Heart right ventricle (tissue), 16 donors: ENCODE results near the gene HPD. TPM values are rescaled to one million over a fixed set of nuclear protein-coding genes. Genes with fewer than 3 reads are reported as not detected.
A peak's percentile ranks its signal among the peaks of the same experiment; 100 is the strongest.
"Not testable (repeated sequence)": the region's sequence is repeated elsewhere in the genome, so short reads cannot be mapped to it uniquely, and the experiment has no call there.

Experiments
- ATAC-seq, 8 donors: fragments of 200-7000 bp; cut with Tn5 transposase; one replicate each; pipeline ENCODE4 v1.9.1; 2020; ENCODE audit warnings: mild to moderate bottlenecking in 8 of 8, moderate library complexity in 8 of 8, moderate number of reproducible peaks in 1 of 8
- DNase-seq, 2 donors: peaks; one replicate each; pipeline ENCODE4 v3.0.0-alpha.2; 2020
- H3K27ac ChIP-seq, 10 donors: fragments of 200-600 bp; sonication (generic) in 2 of 10; one replicate each; pipeline versions ENCODE4 v1.5.0 to v1.8.0; 2020 to 2022; ENCODE audit warnings: mild to moderate bottlenecking in 3 of 10
- H3K27me3 ChIP-seq, 7 donors: fragments of 200-600 bp; one replicate each; pipeline ENCODE4 v1.8.0; 2021 to 2022; ENCODE audit warnings: mild to moderate bottlenecking in 2 of 7
- H3K36me3 ChIP-seq, 9 donors: fragments of 200-600 bp; sonication (generic) in 1 of 9; one replicate each; pipeline versions ENCODE4 v1.5.0 to v1.8.0; 2020 to 2022; ENCODE audit warnings: mild to moderate bottlenecking in 2 of 9
- H3K4me1 ChIP-seq, 9 donors: fragments of 200-600 bp; sonication (generic) in 1 of 9; one replicate each; pipeline versions ENCODE4 v1.5.0 to v1.8.0; 2020 to 2022; ENCODE audit warnings: mild to moderate bottlenecking in 4 of 9
- H3K4me3 ChIP-seq, 10 donors: fragments of 200-600 bp; sonication (generic) in 2 of 10; one replicate each; pipeline versions ENCODE4 v1.5.0 to v1.8.0; 2020 to 2022; ENCODE audit warnings: mild to moderate bottlenecking in 7 of 10, moderate library complexity in 2 of 10
- H3K9me3 ChIP-seq, 11 donors: fragments of 200-600 bp in 10 of 11; sonication (generic) in 2 of 11; one replicate each; pipeline versions ENCODE4 v1.5.0 to v1.8.0; 2013 to 2022; ENCODE audit warnings: mild to moderate bottlenecking in 2 of 11, control low read depth in 1 of 11, moderate library complexity in 1 of 11
- CTCF ChIP-seq, 9 donors: fragments of 200-600 bp; sonication (generic) in 2 of 9; IDR thresholded peaks; one replicate each; pipeline versions ENCODE4 v1.5.0 to v1.8.0; 2021 to 2022; ENCODE audit warnings: antibody characterized with exemption in 9 of 9, mild to moderate bottlenecking in 5 of 9, moderate library complexity in 1 of 9
- WGBS, 2 donors: extraction: QIAGEN DNeasy Blood & Tissue Kit; methylation state at CpG; one replicate each; pipeline ENCODE4 v1.1.7; 2013; ENCODE audit warnings: inconsistent platforms in 1 of 2; 5-methylcytosine and 5-hydroxymethylcytosine counted together
- intact Hi-C, 10 donors: fragments of 100-400 bp; cut with DNase I; formaldehyde crosslinking; loops; one replicate each; pipeline versions ENCODE4 v1.11.1 to v1.14.2; 2022
- polyA plus RNA-seq, 2 donors: library from polyadenylated mRNA; stranded (reverse); fragments of 200-250 nt; gene quantifications; one replicate each; pipeline ENCODE4 v1.2.3, GENCODE V29; 2013
- total RNA-seq, 10 donors: library from RNA; stranded (reverse); fragmentation: NEBNext Ultra II Directional in 3 of 10; extraction: Animal tissue kit (Norgen Biotek cat#: 25700) in 3 of 10; gene quantifications; one replicate each; pipeline versions ENCODE4 v1.2.1 to v1.2.4, GENCODE V29; 2021 to 2023
- donor health status: Arrhythmogenic right ventricular cardiomyopathy.
- donor health status: ischemic (EF 13 %, LVEDD 7.1; RV severe dilation, severe dysfunction).
- donor health status: healthy with polysubstance abuse.
- donor health status: DM: no; HTN: yes; CAD: no.
- donor health status: DM: no; HTN: no; CAD: no.
- donor health status: ischemic (EF 25% LVEDD 6.9; RV normal size, moderate dysfunction).
- donor health status: ischemic (EF 25% LVEDD 5.7; RV mildly dilated, moderate dysfunction).
- donor health status: healthy.
- donor health status: DM: yes; HTN: yes; CAD: no.
- donor health status: Ischemic cardiomyopathy.
- donor health status: ischemic (EF 35%, LVEDD 5.7; RV mildly dilated, moderate dysfunction).
- donor health status: nonischemic (EF 11% LVEDD 7.7; RV severe dilation, severe dysfunction).
- donor health status: DM: yes; HTN: yes; CAD: no.
- donor health status: PGD.
- donor health status: ischemic (EF 29% LVEDD 5.4; RV normal size, mild dysfunction).
- donor health status: nonischemic (EF 23%, LVEDD 6.1; RV moderate dilation, normal function).

The HPD gene
- total and polyA plus RNA-seq, 12 donors = 0.24 to 3.4 (median 1.2) TPM

DNA sequence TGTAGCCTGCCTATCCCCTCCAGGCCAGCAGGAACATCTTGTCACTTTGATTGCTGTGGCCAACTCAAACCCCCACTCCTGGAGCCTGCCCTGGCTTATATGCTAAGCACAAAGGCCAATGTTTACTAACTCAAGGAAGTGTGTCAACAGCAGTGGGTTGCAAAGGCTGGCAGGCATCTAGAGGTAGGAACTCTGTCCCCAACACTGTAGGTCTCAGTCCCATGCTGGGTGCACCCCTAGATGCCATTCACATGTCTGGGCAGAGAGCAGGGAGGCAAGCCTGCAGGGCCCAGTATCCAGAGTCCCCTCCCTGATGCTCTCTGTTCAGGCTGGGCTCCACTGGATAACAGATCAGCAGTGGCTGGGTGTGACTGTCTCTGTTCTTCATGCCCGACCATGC lies 1.6 kb upstream of the HPD start:
- WGBS, 2 donors = 91 to 96% methylated on average over 1 of the region's 1 CpG
- no peaks in the 10 kb centered on the region for H3K36me3 ChIP-seq
- intact Hi-C loops = no loop called here

GRCh38 chr12:121858318-121858661 lies 369 bp downstream of the HPD start:
- no peak overlapping the region for H3K4me3 ChIP-seq
- TF ChIP-seq CTCF (IDR thresholded peaks at IDR 0.05) = no peak

More for the DNA sequence above, 1.6 kb upstream of the HPD start:
- no peaks in the 10 kb centered on the region for H3K9me3 ChIP-seq
- H3K4me3 ChIP-seq = no peak overlapping the region
- peak overlapping the region in 5 of 10 donors; percentile 53 to 85 (median 83) for H3K27ac ChIP-seq
- peaks cover 5 to 20% (median 10%) of the 10 kb centered on the region in 9 donors for H3K4me1 ChIP-seq
- no peak for TF ChIP-seq CTCF (IDR thresholded peaks at IDR 0.05)
- no peaks in the 10 kb centered on the region for H3K27me3 ChIP-seq
- DNase-seq = no peak
- no peak for ATAC-seq

GRCh38 chr12:121857322-121858246 lies 1.1 kb downstream of the HPD start:
- no peaks in the 10 kb centered on the region for H3K36me3 ChIP-seq
- H3K9me3 ChIP-seq = no peaks in the 10 kb centered on the region
- peaks cover 5 to 20% (median 10%) of the 10 kb centered on the region in 9 donors for H3K4me1 ChIP-seq
- H3K27ac ChIP-seq = no peak overlapping the region
- WGBS, 2 donors = 77 to 81% methylated on average over 11 of the region's 11 CpGs
- no peak overlapping the region for H3K4me3 ChIP-seq
- DNase-seq (no peak), ATAC-seq (no peak)
- no peaks in the 10 kb centered on the region for H3K27me3 ChIP-seq
- intact Hi-C loops = no loop called here
- no peak for TF ChIP-seq CTCF (IDR thresholded peaks at IDR 0.05)

More at GRCh38 chr12:121858318-121858661, 369 bp downstream of the HPD start:
- no peaks in the 10 kb centered on the region for H3K27me3 ChIP-seq
- WGBS, 2 donors = 87 to 92% methylated on average over 10 of the region's 10 CpGs
- intact Hi-C loops = no loop called here
- no peak for ATAC-seq
- no peak for DNase-seq
- peak overlapping the region; percentile 37 to 91 (median 83) for H3K27ac ChIP-seq
- H3K36me3 ChIP-seq = no peaks in the 10 kb centered on the region
- H3K9me3 ChIP-seq = no peaks in the 10 kb centered on the region
- H3K4me1 ChIP-seq = peaks cover 5 to 20% (median 10%) of the 10 kb centered on the region in 9 donors

- H3K27ac ChIP-seq, H3K4me1 ChIP-seq, DNase-seq, intact Hi-C loops, H3K27me3 ChIP-seq, H3K9me3 ChIP-seq, H3K4me3 ChIP-seq, ATAC-seq, H3K36me3 ChIP-seq: not testable (repeated sequence)
- 54 to 75% methylated on average over 3 of the region's 3 CpGs for WGBS, 2 donors
Observed at GRCh38 chr12:121852392-121852791, 6.3 kb downstream of the HPD start.

DNA sequence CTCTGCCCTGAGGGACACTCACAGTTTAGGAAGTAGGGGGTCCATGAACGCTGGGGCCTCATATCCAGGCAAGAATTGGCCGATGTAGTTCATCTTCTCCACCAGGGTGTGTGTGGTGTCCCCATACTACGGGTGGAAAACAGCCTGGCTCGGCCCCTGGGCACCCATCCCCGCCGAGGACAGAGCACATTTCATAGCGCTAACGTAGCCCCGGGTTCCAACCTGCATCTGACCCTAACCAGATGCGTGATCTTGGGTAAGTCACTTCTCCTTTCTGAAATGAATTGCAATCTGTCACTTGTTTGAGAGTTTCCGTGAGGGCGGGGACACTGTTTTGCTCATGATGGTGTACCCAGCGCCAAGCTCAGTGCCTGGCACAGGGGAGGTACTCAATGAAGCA lies 9.0 kb downstream of the HPD start:
- TF ChIP-seq CTCF (IDR thresholded peaks at IDR 0.05) = no peak
- Histone ChIP-seq H3K27ac (no peak overlapping the region), H3K27me3 (no peaks in the 10 kb centered on the region), H3K4me3 (no peak overlapping the region), H3K4me1 (no peaks in the 10 kb centered on the region), H3K36me3 (no peaks in the 10 kb centered on the region), H3K9me3 (no peaks in the 10 kb centered on the region)
- DNase-seq (no peak), ATAC-seq (no peak)
- intact Hi-C loops = no loop called here
- WGBS, 2 donors = 77 to 82% methylated on average over 13 of the region's 13 CpGs
